Forelimb muscle (tissue), 1 donor: ENCODE measurements around the gene HTT-AS. TPM values are rescaled to one million over a fixed set of nuclear protein-coding genes. Genes with fewer than 3 reads are reported as not detected.
"Not testable (repeated sequence)": the region's sequence is repeated elsewhere in the genome, so short reads cannot be mapped to it uniquely, and the experiment has no call there.

Experiments used
- DNase-seq: peaks from one replicate; pipeline ENCODE4 v3.0.0-alpha.2; 2013; ENCODE audit warnings: low read depth
- polyA plus RNA-seq: library from polyadenylated mRNA; unstranded; fragments of 120-200 nt; gene quantifications from one replicate; pipeline ENCODE4 v1.2.1, GENCODE V29; 2013; ENCODE audit not compliant: insufficient read length

The HTT-AS gene
- polyA plus RNA-seq, 1 donor: not detected

DNA sequence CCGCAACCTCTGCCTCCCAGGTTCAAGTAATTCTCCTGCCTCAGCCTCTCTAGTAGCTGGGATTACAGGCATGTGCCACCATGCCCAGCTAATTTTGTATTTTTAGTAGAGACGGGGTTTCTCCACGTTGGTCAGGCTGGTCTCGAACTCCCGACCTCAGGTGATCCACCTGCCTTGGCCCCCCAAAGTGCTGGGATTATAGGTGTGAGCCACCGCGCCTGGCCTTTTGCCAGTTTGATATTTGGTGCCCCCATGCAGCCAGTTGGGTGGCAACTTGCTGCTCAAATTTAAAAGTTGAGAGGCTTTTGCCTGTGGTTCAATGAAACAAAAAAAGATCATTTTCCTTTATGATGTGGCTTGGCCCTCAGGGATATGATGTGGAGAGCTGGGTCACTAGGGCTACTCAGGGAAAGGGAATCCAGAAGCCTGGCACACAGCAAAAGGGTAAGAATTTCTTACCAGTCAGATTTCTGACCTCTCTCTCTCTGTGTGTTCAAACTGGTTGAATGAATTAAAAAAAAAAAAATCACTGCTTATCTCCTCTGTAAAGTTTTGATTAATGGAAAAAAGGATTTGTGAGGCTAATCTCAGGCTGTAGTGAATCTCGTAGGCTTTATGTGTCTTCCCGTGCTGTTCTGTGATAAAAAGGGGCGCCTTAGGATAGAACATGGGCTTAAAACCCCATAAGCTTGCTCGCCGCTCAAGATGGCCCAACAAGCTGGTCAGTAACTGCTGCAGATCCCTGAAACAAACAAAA, 23.0 kb downstream of the HTT-AS start:
- DNase-seq: not testable (repeated sequence)

DNA sequence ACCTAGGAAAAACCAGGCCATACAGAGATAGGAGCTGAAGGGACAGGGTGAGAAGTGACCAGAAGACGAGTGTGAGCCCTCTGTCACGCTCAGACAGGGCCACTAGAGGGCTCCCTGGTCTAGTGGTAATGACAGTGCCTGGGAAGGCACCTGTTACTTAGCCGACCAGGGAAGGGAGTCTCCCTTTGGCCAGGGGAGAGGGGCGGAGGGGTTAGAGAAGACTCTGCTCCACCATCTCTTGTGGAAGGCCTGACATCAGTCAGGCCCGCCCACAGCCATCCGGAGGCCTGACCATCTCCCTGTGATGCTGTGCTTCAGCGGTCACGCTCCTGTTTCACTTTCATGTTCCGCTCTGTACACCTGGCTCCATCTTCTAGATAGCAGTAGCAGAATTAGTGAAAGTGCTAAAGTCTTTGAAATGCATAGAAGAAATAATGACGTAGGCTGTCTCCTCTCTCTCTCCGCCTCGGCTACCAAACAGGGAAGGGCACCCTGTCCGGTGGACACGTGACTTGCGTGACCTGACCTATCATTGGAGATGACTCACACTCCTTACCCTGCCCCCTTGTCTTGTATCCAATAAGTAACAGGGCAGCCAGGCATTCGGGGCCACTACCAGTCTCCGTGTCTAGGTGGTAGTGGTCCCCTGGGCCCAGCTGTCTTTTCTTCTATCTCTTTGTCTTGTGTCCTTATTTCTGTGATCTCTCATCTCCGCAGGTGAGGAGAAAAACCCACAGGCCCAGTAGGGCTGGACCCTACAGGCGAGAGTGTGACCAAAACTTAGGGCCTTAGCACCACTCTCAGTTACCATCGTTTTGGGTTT, 26.7 kb downstream of the HTT-AS start:
- no peak for DNase-seq

DNA sequence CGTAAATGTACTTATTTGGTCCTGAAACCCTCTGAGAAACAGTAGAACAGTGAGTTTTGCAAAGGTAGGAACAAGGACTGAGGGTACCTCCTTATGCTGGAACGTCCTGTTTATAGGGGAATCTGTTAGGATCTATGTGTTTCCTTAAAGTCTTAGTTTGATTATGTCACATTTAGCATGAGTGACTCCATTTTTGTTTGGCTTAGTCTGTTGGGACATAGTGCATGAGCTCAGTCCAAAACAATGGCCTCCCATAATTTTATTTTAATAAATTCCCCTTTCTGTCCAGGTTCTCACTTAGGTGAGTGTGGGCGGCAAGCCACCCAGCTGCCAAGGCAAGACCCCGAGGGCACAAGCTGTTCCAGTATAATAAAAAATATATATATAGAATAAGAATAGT, 27.7 kb downstream of the HTT-AS start:
- DNase-seq: no peak

DNA sequence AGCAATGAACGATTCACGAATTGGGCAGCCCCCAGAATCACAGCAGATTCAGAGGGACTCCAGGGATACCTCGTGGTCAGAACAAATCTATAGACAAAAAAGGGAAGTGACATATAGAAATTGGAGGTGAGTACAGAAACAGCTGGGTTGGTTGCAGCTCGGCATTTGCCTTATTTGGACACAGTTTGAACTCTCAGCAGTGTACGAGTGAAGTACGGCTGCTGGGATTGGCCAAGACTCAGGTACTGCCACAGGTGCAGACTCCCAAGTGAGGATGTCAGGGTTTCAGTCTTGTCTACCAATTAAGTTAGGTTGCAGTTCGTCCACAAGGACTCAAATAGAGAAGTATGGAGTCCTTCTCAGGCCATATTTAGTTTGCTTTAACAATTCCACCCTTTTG, 28.2 kb downstream of the HTT-AS start:
- no peak for DNase-seq

DNA sequence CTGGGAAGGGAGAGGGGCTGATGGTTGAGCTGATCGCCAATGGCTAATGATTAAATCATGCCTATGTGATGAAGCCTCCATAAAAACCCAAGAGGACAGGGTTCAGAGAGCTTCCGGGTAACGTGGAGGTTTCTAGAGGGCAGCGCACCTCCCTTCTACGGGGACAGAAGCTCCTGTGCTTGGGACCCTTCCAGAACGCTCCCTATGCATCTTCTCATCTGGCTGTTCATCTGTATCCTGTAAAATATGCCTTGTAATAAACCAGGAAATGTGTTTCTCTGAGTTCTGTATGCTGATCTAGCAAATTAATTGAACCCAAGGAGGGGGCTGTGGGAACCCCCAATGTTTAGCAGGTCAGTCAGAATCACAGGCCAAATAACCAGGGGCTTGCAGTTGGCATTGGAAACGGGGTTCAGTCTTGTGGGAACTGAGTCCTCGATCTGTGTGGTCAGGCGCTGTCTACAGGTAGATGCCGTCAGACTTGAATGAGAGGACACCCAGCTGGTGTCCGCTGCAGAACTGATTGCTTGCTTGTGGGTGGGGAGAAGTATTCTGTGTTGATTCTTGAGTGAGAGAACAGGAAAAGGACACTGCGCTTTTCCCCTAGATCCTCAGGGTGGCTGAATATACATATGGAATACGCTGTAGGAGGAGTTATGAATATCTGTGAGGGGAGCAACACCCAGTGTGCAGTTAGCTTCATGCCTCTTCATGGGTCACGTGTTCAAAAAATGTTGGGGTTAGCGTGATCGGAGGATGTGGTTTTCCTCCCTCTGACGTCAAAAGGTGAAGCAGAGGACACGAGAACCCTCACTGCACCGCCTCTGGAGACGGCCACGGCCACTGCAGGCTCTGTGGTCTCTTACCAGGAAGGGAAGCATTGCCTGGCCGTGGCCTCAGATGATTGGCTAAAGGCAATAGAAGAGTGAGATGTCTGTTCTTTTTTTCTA, 29.2 kb downstream of the HTT-AS start:
- no peak for DNase-seq

DNA sequence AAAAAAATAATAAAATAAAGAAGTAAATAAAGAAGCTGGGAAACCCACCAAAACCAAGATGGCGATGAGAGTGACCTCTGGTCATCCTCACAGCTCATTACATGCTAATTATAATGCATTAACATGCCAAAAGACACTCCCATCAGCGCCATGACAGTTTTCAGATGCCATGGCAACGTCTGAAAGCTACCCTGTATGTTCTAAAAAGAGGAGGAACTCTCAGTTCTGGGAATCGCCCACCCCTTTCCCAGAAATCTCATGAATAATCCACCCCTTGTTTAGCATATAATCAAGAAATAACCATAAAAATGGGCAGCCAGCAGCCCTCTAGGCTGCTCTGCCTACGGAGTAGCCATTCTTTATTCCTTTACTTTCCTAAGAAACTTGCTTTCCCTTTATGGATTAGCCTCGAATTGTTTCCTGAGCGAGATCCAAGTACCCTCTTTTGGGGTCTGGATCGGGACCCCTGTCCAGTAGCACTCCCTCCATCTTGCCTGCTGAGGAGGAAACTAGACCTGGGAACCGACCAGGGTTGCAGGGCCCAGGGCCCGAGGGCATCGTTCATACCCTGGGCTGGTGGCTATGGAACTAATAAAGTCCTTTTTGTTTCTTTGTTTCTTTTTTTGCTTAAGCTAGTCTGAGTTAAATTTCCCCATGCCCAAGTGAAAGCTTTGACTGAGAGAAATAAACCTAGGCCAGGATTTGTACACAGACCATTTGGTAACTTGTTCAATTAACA, 30.9 kb downstream of the HTT-AS start:
- DNase-seq: no peak

DNA sequence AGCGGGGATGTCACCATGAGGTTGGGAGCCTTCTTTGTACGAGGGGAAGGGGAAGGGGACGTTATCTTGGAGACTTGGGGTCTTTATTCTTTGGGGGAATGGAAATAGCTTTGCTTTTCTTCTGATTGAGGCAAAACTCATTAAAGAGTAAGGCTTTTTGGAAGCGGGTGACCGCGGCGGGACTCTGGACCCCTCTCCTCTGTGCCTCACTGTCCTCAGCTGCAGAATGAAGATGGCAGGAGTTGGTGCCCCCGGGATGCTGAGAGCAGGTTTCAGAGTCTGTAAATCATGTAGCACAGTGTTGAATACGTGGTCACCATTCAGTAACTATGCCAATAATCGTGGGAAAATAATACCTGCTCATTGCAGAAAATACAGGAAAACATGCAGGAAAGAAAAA, 32.1 kb downstream of the HTT-AS start:
- no peak for DNase-seq

DNA sequence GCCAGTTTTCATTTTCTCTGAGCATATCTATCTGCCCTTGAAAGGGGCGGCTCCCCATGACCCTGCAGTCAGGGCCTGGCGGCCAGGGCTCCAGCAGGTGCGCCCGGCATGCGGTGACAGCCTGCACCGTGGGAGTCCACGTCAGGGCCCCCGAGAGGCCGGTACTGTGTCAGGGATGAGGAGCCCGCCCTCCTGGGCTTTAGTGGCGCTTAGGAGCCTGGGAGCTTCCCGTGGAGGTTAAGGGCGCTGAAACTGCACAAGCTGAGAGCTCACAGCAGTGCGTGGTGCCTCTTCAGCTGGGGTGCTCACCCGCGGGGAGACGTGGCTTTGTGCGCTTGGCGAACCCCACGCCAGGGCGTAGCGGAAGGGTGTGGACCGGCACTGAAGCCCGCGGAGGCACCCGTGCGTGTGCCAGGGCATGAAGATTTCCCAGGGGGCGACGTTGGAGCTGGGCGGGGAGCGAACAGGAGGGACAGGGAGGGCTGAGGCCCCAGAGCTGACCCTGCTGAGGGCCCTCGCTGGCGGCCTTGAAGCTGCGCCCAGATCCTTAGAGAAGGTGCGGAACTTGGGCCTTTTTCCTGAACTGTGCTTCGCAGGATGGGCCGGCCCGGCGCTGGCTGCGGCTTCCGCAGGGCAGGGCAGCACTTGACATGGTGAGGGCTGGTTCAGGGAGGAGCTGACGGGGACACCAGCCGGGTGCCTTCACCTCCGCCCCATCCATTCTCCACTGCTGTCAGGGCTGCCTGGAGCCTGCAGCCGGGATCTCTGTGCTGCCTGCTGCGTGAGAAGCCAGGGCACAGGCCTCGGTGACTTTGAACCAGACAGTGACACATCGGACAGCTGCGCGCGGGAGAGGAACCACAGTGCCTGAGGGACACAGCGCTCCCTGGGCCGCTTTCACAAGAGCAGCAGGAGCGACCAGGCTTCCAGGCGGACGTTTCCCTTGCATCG, 32.9 kb downstream of the HTT-AS start:
- no peak for DNase-seq

DNA sequence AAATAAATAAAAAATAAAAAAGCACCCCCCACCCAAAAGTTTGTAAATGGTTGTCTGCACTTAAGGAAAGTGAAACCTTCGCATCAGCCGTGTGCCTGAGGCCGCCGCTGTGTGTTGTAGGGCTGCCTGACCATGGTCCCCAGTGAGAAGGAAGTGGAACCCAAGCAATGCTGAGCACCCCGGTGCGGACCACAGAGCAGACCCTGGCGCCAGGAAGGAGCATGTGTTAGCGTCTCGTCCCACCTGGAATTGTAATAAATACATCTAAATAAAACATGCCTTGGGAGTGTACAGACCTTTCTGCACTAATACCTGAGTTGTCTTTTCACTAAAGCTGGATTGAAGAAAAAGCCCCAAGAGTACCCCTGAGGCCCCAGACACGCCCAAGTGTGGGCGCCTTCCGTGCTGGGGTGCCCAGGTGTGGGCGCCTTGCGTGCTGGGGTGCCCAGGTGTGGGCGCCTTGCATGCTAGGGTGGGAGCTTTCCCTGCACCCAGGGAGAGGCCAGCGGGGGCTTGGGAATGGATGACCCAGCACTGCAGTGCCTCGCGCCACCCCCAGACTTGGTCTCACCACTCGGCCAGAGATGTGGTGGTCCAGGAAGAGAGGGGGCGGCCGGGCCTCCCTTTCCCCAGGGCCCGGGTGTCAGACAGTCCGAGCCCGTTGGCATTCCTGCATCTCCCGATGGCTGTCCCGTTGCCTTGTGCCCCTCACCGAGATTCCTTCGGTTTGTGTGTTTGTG, 33.7 kb downstream of the HTT-AS start:
- DNase-seq: no peak

DNA sequence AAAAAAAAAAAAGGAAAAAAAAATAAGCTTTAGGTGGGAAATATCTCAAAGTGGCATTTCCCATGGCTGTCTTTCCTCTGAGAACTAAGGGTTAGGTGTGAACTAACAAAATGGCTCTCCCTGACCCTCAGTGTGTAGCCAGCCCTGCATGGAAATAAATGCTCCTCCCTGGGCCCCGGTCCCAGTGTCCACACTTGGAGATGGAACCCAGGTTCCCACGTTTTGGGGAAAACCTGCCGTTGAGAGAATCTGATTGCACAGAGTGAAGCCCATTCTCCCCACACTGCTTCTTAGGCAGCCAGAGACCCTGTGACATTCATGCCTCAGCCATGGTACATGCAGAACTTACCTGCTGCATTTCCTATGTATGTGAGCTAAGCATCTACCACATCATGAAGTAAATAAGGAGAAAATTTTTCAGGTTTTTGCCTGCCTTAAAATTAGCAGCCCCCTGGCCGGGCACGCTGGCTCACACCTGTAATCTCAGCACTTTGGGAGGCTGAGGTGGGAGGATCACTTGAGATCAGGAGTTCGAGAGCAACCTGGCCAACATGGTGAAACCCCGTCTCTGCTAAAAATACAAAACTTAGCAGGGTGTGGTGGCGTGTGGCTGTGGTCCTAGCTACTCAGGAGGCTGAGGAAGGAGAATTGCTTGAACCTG, 34.5 kb downstream of the HTT-AS start:
- no peak for DNase-seq

DNA sequence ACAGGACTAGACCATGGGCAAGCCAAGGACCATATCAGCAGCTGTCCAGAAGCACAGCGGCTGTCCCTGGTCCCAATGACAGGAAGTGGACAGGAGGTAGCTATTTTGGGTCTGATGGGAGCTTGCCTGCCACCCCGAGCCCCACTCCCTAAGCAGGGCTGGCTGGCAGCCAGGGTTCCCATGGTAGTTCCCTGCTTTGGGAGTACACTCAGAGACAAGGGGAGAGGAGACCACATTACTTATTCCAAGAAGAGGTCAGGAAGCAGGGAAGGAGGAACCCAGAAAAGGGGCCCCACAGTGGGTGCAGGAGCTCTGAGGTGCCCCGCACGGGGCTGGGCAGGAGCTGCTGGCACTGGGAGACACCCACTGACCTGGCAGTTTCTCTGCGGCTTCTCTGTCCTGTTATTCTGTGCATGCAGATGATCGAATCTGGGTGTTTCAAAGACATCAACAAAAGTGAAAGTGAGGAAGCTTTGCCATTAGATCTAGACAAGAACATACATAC, 36.3 kb downstream of the HTT-AS start:
- DNase-seq: no peak

DNA sequence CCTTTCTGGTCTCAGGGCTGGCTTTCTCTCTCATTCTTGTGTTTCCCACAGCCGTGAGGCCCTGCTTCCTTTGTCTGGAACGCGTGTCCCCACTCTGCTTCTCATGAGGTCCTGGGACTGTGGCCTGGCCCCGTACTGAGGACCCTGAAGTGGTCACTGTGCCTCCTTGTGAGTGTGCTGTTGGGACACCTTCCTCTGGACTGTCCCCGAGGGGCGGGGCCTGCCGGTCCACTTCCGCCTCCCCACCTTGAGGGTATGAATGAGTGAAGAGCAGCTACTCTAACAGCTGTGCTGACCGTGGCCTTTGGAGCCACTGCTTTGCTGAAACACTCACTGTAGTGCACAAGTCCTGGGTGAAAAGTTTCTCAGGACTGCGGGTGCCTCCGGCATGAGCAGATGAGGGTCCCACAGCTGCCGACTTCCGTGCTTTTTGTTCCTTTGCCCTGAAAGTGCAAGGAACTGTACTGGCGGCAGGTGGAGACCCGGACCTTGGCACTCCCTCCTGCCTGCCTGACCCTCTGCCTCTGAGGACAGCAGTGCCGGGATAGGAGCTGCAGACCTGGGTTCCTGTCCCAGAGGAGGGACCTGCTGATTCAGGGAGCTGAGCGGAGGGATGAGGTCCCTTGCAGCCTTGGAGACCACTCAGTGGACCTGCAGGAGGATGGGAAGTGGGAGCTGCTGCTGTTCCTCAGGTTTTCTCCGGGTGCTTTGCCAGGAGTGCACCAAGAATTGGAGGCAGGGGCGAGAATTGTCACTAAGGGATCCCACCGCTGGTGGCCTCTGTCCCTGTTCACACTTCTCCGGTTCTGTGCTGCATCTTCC, 38.0 kb downstream of the HTT-AS start:
- DNase-seq: no peak

DNA sequence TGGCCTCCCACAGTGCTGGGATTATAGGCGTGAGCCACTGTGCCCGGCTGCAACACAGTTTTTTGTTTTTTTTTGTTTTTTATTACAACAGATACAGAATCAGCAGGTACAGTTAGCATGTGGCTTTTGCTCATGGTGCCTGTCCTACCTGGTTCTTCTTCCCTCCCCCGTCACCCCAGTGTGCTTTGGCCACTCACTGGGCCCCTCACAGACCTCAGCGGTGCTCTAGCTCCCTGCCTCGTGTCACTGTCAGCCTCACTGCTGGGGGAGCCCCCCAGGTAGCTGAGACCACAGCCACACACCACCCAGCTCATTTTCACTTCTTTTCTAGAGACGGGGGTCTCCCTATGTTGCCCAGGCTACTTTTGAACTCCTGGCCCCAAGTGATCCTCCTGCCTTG, 38.7 kb downstream of the HTT-AS start:
- no peak for DNase-seq

DNA sequence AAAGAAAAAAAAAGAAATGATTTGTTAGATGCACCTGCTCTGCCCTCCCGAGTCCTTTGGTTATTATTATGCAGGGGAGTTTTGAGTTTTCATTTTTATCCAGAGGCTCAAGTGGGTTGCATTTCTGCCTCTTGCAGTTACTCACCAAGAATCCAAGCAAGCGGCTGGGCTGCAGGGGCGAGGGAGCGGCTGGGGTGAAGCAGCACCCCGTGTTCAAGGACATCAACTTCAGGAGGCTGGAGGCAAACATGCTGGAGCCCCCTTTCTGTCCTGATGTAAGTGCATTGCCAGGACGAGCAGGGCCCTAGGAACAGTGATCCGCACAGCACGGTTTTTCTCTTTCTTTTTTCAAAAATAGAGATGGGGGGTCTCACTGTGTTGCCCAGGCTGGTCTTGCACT, 39.1 kb downstream of the HTT-AS start:
- DNase-seq: no peak

DNA sequence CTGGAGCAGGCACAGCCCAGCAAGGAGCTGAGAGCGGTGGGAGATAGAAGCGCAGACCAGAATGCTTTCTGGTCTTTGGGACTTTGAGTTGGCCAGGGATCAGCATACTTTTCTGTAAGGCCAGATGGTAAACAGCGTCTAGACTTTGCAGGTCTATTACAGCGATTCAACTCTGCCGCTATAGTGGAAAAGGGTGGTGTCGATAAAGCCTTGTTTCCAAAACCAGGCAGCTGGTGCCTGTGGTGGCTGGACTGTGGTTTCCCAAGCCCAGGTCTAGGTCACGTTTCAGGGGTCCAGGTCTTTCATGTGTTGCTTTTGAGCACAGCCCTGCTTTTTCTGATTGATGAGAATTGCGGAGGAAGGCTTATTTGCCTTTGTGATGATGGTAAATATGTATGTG, 40.1 kb downstream of the HTT-AS start:
- no peak for DNase-seq

DNA sequence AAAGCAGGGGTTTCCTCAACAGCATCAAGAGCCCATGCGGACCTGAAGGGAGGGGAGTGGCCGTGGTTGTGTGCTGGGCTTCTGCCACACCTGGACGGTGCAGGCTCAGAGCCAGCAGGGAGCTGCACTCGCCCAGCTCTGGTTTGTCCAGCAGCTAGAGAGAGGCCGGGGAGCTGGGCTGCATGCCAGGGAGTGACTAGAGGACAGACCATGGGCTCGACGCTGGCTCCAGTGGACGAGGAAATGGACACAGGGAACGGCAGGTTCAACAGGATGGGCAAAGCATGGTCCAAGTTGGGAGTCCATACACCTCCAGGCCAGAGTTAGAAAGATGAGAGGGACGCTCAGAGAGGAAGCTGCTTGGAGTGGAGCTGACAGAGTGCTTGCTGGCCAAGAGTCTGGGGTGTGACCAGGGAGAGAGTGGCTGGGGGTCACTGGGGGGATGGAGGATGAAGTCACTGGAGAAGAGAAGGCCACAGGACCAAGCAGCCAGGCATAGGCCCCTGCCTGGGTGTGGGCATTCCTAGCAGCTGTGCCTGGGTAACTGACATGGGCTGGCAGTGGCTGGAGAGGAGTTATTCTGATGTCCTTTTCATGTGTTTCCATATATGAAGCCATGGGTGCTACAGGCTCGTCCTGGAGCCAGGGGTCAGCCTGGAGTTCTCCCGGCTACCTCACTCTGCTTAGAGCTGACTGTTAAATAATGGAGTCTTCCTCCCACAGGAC, 42.8 kb downstream of the HTT-AS start:
- no peak for DNase-seq
